Prostate gland (tissue), 2 donors: ENCODE data around the gene GTF2I.
"Not testable (repeated sequence)": the region's sequence is repeated elsewhere in the genome, so short reads cannot be mapped to it uniquely, and the experiment has no call there.

Source experiments
- CTCF ChIP-seq, 4 experiments: fragments of 200-600 bp in 2 of 4; fragments of 450-650 bp in 2 of 4; sonication (generic) in 2 of 4; IDR thresholded peaks; 1 replicate in 3 of 4; 2 replicates in 1 of 4; pipeline ENCODE4 v1.5.1; 2016 to 2019; ENCODE audit warnings: antibody characterized with exemption in 4 of 4, mild to moderate bottlenecking in 2 of 4, moderate library complexity in 2 of 4
- POLR2A ChIP-seq: fragments of 450-650 bp; IDR thresholded peaks from one replicate; pipeline ENCODE4 v1.6.1; 2016; ENCODE audit warnings: antibody characterized with exemption, mild to moderate bottlenecking
- POLR2AphosphoS5 ChIP-seq: sonication (generic); formaldehyde crosslinking; IDR thresholded peaks from one replicate; pipeline ENCODE4 v1.6.1; 2017; ENCODE audit warnings: antibody characterized with exemption

- not testable (repeated sequence) for TF ChIP-seq CTCF (IDR thresholded peaks at IDR 0.05); POLR2A; POLR2AphosphoS5
Observed at GRCh38 chr7:74765205-74765918, 107.8 kb downstream of the GTF2I start.
